ENCODE results near the gene TBC1D22A. TPM values are rescaled to one million over a fixed set of nuclear protein-coding genes. Genes with fewer than 3 reads are reported as not detected.

TBC1D22A gene
- total RNA-seq, 1 experiment from 2014 or later: 26.0 TPM

- no peaks in the 10 kb centered on the region for H3K27me3 Mint-ChIP-seq (ENCODE audit: insufficient read depth, unreplicated experiment)
- H3K4me3 Mint-ChIP-seq (ENCODE audit: unreplicated experiment): no peak overlapping the region
- intact Hi-C loops (cut with micrococcal nuclease): no loop called here
- TF ChIP-seq, protein P1, sequence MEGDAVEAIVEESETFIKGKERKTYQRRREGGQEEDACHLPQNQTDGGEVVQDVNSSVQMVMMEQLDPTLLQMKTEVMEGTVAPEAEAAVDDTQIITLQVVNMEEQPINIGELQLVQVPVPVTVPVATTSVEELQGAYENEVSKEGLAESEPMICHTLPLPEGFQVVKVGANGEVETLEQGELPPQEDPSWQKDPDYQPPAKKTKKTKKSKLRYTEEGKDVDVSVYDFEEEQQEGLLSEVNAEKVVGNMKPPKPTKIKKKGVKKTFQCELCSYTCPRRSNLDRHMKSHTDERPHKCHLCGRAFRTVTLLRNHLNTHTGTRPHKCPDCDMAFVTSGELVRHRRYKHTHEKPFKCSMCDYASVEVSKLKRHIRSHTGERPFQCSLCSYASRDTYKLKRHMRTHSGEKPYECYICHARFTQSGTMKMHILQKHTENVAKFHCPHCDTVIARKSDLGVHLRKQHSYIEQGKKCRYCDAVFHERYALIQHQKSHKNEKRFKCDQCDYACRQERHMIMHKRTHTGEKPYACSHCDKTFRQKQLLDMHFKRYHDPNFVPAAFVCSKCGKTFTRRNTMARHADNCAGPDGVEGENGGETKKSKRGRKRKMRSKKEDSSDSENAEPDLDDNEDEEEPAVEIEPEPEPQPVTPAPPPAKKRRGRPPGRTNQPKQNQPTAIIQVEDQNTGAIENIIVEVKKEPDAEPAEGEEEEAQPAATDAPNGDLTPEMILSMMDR (IDR thresholded peaks at IDR 0.05; ENCODE audit: unreplicated experiment): no peak
- no peaks in the 10 kb centered on the region for H3K4me1 Mint-ChIP-seq (ENCODE audit: insufficient read depth, unreplicated experiment)
- DNase-seq (ENCODE audit: unreplicated experiment): no peak
- peaks cover 6% of the 10 kb centered on the region for H3K36me3 Mint-ChIP-seq (ENCODE audit: insufficient read depth, unreplicated experiment)
- BruUV-seq (replicated peaks): no TSS peak
- no peak overlapping the region for H3K27ac Mint-ChIP-seq (ENCODE audit: low read depth, unreplicated experiment)
- ChIA-PET CTCF (interaction anchor here (1.2 kb wide), 1 partner anchor 162 kb away, joined by 5 read pairs; no protein-coding TSS in a partner anchor), POLR2A (no interaction called here)
- H3K9me3 Mint-ChIP-seq (ENCODE audit: unreplicated experiment): no peaks in the 10 kb centered on the region
Observed at GRCh38 chr22:46964773-46965550, 202.5 kb downstream of the TBC1D22A start.

- no TSS peak for BruUV-seq (replicated peaks)
- peaks cover 6% of the 10 kb centered on the region for H3K36me3 Mint-ChIP-seq (ENCODE audit: insufficient read depth, unreplicated experiment)
- ChIA-PET POLR2A (no interaction called here), CTCF (interaction anchor here (0.5 to 1.2 kb wide), 2 partner anchors 15 to 163 kb away, joined by 3 to 5 read pairs; no protein-coding TSS in a partner anchor)
- no peaks in the 10 kb centered on the region for H3K4me1 Mint-ChIP-seq (ENCODE audit: insufficient read depth, unreplicated experiment)
- H3K27me3 Mint-ChIP-seq (ENCODE audit: insufficient read depth, unreplicated experiment): no peaks in the 10 kb centered on the region
- no peak overlapping the region for H3K27ac Mint-ChIP-seq (ENCODE audit: low read depth, unreplicated experiment)
- intact Hi-C loops (cut with micrococcal nuclease): no loop called here
- TF ChIP-seq, protein P1 (IDR thresholded peaks at IDR 0.05; ENCODE audit: unreplicated experiment): no peak
- H3K4me3 Mint-ChIP-seq (ENCODE audit: unreplicated experiment): no peak overlapping the region
- DNase-seq (ENCODE audit: unreplicated experiment): no peak
- H3K9me3 Mint-ChIP-seq (ENCODE audit: unreplicated experiment): no peaks in the 10 kb centered on the region
Observed at GRCh38 chr22:46965555-46966494, 203.4 kb downstream of the TBC1D22A start.

GRCh38 chr22:46966495-46966845, 204.0 kb downstream of the TBC1D22A start:
- ChIA-PET CTCF (interaction anchor here (0.5 to 1.2 kb wide), 2 partner anchors 14 to 163 kb away, joined by 3 to 5 read pairs; no protein-coding TSS in a partner anchor), POLR2A (no interaction called here)
- H3K27ac Mint-ChIP-seq (ENCODE audit: low read depth, unreplicated experiment): no peak overlapping the region
- no peak for DNase-seq (ENCODE audit: unreplicated experiment)
- TF ChIP-seq, protein P1 (IDR thresholded peaks at IDR 0.05; ENCODE audit: unreplicated experiment): no peak
- no peaks in the 10 kb centered on the region for H3K4me1 Mint-ChIP-seq (ENCODE audit: insufficient read depth, unreplicated experiment)
- peaks cover 6% of the 10 kb centered on the region for H3K36me3 Mint-ChIP-seq (ENCODE audit: insufficient read depth, unreplicated experiment)
- H3K9me3 Mint-ChIP-seq (ENCODE audit: unreplicated experiment): no peaks in the 10 kb centered on the region
- H3K27me3 Mint-ChIP-seq (ENCODE audit: insufficient read depth, unreplicated experiment): no peaks in the 10 kb centered on the region
- intact Hi-C loops (cut with micrococcal nuclease): no loop called here
- no peak overlapping the region for H3K4me3 Mint-ChIP-seq (ENCODE audit: unreplicated experiment)
- BruUV-seq (replicated peaks): no TSS peak

GRCh38 chr22:46966846-46967245, 204.4 kb downstream of the TBC1D22A start:
- no peak overlapping the region for H3K4me3 Mint-ChIP-seq (ENCODE audit: unreplicated experiment)
- DNase-seq (ENCODE audit: unreplicated experiment): no peak
- TF ChIP-seq, protein P1 (IDR thresholded peaks at IDR 0.05; ENCODE audit: unreplicated experiment): no peak
- H3K9me3 Mint-ChIP-seq (ENCODE audit: unreplicated experiment): no peaks in the 10 kb centered on the region
- H3K27ac Mint-ChIP-seq (ENCODE audit: low read depth, unreplicated experiment): no peak overlapping the region
- POLR2A ChIA-PET: no interaction called here
- CTCF ChIA-PET: interaction anchor here (0.6 to 1.3 kb wide), 3 partner anchors 121 to 929 kb away, joined by 3 to 5 read pairs (median 5); no protein-coding TSS in a partner anchor
- intact Hi-C loops (cut with micrococcal nuclease): no loop called here
- H3K36me3 Mint-ChIP-seq (ENCODE audit: insufficient read depth, unreplicated experiment): peaks cover 6% of the 10 kb centered on the region
- no TSS peak for BruUV-seq (replicated peaks)
- no peaks in the 10 kb centered on the region for H3K4me1 Mint-ChIP-seq (ENCODE audit: insufficient read depth, unreplicated experiment)
- H3K27me3 Mint-ChIP-seq (ENCODE audit: insufficient read depth, unreplicated experiment): no peaks in the 10 kb centered on the region
